ENCODE results near the gene CACNA2D3. TPM values are rescaled to one million over a fixed set of nuclear protein-coding genes. Genes with fewer than 3 reads are reported as not detected.

The CACNA2D3 gene
- polyA plus RNA-seq, 3 donors: 8.3 to 21.5 (median 10.4) TPM

DNA sequence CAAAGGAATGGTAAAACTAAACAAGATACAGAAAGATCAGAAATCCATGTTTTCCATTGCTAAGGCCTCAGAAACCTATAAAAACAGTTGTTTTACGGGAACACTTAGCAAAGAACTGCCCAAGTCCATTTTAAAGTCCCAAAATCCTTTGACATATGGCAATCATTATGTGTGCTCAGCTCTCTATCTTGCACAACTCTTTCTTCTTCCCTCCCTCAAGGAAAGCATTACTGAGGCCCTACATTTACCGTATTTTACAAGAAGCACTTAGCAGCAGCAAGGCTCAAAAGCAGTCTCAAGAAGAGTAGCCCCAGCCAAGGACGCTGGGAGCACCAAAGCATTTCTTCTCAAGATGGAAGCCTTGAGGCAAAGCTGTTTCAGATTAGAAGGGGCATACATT lies 975.1 kb downstream of the CACNA2D3 start:
- Mint-ChIP-seq H3K27me3 (ENCODE audit: low read depth in 3 of 3) (no peaks in the 10 kb centered on the region), H3K4me3 (no peak overlapping the region), H3K9me3 (peaks cover 0 to 16% (median 5%) of the 10 kb centered on the region in 7 donors), H3K36me3 (no peaks in the 10 kb centered on the region), H3K4me1 (no peaks in the 10 kb centered on the region), H3K27ac (no peak overlapping the region)
- Histone ChIP-seq H3K9ac (ENCODE audit: insufficient read depth, low read length, poor library complexity, severe bottlenecking) (no peak overlapping the region), H3K4me1 (ENCODE audit: control insufficient read depth in 1 of 2, insufficient read depth in 2 of 2, low read length in 2 of 2) (no peaks in the 10 kb centered on the region), H3K36me3 (replicated peaks in 1 of 2; ENCODE audit: control insufficient read depth in 1 of 2, insufficient read depth in 2 of 2, low read length in 2 of 2) (no peaks in the 10 kb centered on the region), H3K4me3 (replicated peaks in 1 of 3; ENCODE audit: low read depth in 2 of 3, low read length in 3 of 3) (no peak overlapping the region), H3K4me2 (replicated peaks; ENCODE audit: extremely low read depth, low read length, poor library complexity, severe bottlenecking) (no peak overlapping the region), H4K20me1 (ENCODE audit: insufficient read depth, low read length) (no peaks in the 10 kb centered on the region), H3K79me2 (ENCODE audit: insufficient read depth, low read length) (no peaks in the 10 kb centered on the region), H2AFZ (ENCODE audit: insufficient read depth, low read depth, low read length, poor library complexity, severe bottlenecking) (no peak overlapping the region), H3K9me3 (replicated peaks in 1 of 2; ENCODE audit: control insufficient read depth in 1 of 2, insufficient read depth in 1 of 2, low read length in 2 of 2) (peaks cover 4 to 10% of the 10 kb centered on the region in 2 donors), H3K27me3 (ENCODE audit: control insufficient read depth in 2 of 2, insufficient read depth in 2 of 2, low read length in 2 of 2) (no peaks in the 10 kb centered on the region), H3K27ac (ENCODE audit: low read depth in 1 of 2, low read length in 2 of 2) (no peak overlapping the region)
- intact Hi-C loops (cut with micrococcal nuclease): no loop called here
- DNase-seq: no peak
- TF ChIP-seq CTCF (IDR thresholded peaks at IDR 0.05): no peak
- 81% methylated on average over 3 of the region's 3 CpGs for WGBS (ENCODE audit: insufficient coverage)

DNA sequence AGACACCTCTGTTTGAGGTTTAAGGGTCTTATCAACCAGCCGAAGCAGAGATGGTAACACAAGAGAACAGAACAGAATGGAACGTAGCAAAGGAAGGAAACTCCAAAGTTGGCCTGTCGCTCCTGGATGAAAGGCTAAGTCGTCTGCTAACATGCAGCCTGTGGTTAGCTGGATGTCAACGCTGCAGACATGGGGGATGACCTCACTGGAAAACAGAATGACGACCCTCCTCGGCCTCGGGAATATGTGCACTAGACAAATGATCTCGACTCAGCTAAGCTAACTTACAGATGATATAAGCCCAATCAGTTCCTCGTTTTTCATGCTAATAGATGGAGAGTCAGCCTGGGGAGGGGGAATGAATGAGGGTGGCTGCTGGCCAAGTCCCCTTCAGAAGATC lies 983.3 kb downstream of the CACNA2D3 start:
- H3K9me3 ChIP-seq (replicated peaks in 1 of 2; ENCODE audit: control insufficient read depth in 1 of 2, insufficient read depth in 1 of 2, low read length in 2 of 2): no peaks in the 10 kb centered on the region
- no peaks in the 10 kb centered on the region for H3K4me1 Mint-ChIP-seq
- no peaks in the 10 kb centered on the region for H3K27me3 ChIP-seq (ENCODE audit: control insufficient read depth in 2 of 2, insufficient read depth in 2 of 2, low read length in 2 of 2)
- no peak overlapping the region for H3K4me2 ChIP-seq (replicated peaks; ENCODE audit: extremely low read depth, low read length, poor library complexity, severe bottlenecking)
- WGBS (ENCODE audit: insufficient coverage): 71% methylated on average over 8 of the region's 10 CpGs
- no peak overlapping the region for H3K9ac ChIP-seq (ENCODE audit: insufficient read depth, low read length, poor library complexity, severe bottlenecking)
- no peaks in the 10 kb centered on the region for H4K20me1 ChIP-seq (ENCODE audit: insufficient read depth, low read length)
- no peak overlapping the region for H3K4me3 ChIP-seq (replicated peaks in 1 of 3; ENCODE audit: low read depth in 2 of 3, low read length in 3 of 3)
- no peak for DNase-seq
- no peaks in the 10 kb centered on the region for H3K27me3 Mint-ChIP-seq (ENCODE audit: low read depth in 3 of 3)
- intact Hi-C loops (cut with micrococcal nuclease): no loop called here
- no peak overlapping the region for H3K27ac ChIP-seq (ENCODE audit: low read depth in 1 of 2, low read length in 2 of 2)
- H3K4me1 ChIP-seq (ENCODE audit: control insufficient read depth in 1 of 2, insufficient read depth in 2 of 2, low read length in 2 of 2): no peaks in the 10 kb centered on the region
- H3K36me3 ChIP-seq (replicated peaks in 1 of 2; ENCODE audit: control insufficient read depth in 1 of 2, insufficient read depth in 2 of 2, low read length in 2 of 2): no peaks in the 10 kb centered on the region
- no peak overlapping the region for H2AFZ ChIP-seq (ENCODE audit: insufficient read depth, low read depth, low read length, poor library complexity, severe bottlenecking)
- H3K27ac Mint-ChIP-seq: no peak overlapping the region
- H3K4me3 Mint-ChIP-seq: no peak overlapping the region
- no peak for TF ChIP-seq CTCF (IDR thresholded peaks at IDR 0.05)
- no peaks in the 10 kb centered on the region for H3K79me2 ChIP-seq (ENCODE audit: insufficient read depth, low read length)
- no peaks in the 10 kb centered on the region for H3K36me3 Mint-ChIP-seq
- peaks cover 0 to 6% (median 3%) of the 10 kb centered on the region in 7 donors for H3K9me3 Mint-ChIP-seq

Data from CD14-positive monocyte (primary cell).